GM12874 (cell line): Measurements from ENCODE around the gene CAPN5.

Experiments used
- TF ChIP-seq, protein P1 (sequence below): IDR thresholded peaks from 2 replicates; pipeline ENCODE4 v1.5.1; 2011; ENCODE audit warnings: low read depth, mild to moderate bottlenecking, control low read depth, low read length, moderate library complexity; ENCODE audit not compliant: insufficient read depth

CAPN5 gene

DNA sequence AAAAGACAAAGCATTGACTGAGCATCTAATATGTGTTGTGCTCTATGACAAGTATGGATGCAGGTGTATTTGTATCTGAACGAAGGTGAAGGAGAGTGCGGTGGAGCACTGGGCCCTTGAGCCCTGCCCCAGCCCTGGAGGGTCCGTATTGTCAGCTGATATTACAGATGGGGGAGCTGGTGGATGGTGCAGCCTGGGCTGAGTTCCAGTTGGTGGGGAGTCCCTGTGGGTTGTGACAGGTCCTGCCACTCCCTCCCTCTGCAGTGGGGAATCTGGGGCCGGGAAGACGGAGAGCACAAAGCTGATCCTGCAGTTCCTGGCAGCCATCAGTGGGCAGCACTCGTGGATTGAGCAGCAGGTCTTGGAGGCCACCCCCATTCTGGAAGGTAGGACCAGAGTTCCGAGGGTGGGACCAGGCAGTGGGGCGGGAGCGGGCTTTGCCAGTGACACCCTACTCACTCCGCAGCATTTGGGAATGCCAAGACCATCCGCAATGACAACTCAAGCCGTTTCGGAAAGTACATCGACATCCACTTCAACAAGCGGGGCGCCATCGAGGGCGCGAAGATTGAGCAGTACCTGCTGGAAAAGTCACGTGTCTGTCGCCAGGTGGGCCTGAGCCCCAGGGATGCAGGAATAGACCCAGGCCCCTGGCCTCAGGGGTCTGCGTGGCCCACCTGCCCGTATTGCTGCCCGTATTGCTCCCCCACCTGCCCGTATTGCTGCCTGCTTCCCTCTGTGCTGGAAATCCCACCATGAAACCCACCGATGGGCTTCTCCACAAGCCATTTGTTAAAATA lies 89.8 kb downstream of the CAPN5 start:
- TF ChIP-seq, protein P1, sequence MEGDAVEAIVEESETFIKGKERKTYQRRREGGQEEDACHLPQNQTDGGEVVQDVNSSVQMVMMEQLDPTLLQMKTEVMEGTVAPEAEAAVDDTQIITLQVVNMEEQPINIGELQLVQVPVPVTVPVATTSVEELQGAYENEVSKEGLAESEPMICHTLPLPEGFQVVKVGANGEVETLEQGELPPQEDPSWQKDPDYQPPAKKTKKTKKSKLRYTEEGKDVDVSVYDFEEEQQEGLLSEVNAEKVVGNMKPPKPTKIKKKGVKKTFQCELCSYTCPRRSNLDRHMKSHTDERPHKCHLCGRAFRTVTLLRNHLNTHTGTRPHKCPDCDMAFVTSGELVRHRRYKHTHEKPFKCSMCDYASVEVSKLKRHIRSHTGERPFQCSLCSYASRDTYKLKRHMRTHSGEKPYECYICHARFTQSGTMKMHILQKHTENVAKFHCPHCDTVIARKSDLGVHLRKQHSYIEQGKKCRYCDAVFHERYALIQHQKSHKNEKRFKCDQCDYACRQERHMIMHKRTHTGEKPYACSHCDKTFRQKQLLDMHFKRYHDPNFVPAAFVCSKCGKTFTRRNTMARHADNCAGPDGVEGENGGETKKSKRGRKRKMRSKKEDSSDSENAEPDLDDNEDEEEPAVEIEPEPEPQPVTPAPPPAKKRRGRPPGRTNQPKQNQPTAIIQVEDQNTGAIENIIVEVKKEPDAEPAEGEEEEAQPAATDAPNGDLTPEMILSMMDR, result no peak

DNA sequence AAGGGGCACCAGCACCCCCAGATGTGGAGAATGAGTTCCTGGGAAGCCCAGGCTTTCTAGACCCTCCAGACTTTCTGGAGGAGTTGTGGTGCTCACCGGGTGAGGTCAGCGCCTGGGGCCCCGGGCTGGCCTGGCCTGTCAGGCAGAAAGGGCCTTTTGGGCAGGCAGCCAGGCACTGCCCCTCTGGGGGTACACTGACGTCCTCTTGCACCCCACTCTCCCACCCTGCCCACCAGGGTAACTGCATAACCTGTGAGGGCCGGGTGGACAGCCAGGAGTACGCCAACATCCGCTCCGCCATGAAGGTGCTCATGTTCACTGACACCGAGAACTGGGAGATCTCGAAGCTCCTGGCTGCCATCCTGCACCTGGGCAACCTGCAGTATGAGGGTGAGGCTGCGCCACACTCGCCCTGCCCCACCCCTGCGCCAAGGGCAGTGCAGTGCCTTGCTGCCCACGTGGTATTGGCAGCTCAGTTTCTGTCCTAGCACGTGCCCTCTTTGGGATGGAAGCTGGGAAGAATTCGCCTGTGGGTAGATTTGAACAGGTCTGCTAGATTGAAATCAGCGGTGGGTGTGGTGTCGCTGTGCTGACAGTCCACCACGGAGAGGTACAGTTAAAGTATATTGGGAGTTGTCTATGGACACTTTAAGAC lies 91.4 kb downstream of the CAPN5 start:
- TF ChIP-seq, protein P1, result no peak

DNA sequence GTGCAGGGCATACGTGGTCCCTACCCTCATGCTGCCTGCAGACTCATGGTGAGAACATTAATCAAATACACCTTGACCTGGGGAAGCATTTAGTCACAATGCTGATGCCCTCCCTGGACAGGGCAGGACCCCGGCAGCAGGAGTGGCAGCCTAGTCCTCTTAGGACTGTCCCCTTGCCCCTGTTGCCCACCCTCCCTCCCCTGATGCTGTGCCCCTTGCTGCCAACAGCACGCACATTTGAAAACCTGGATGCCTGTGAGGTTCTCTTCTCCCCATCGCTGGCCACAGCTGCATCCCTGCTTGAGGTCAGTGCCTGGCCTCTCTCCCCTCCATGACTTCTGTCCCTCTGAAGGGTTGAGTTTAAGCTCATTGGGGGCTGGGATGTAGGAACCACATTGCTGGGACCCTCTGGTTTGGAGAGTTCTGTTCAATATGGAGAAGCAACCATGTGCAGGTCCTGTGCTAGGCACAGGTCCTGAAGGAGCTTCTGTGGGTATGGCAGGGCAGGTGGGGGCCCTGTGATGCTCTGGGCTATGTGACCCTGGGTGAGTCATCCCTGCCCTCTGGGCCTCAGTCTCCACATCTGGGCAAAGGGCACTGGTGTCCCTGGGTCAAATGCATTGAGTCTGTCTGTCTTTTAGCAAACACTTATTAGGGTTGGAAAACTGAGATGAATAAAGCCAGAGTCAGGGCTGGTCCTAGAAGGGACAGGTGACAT lies 92.6 kb downstream of the CAPN5 start:
- TF ChIP-seq, protein P1, result no peak

DNA sequence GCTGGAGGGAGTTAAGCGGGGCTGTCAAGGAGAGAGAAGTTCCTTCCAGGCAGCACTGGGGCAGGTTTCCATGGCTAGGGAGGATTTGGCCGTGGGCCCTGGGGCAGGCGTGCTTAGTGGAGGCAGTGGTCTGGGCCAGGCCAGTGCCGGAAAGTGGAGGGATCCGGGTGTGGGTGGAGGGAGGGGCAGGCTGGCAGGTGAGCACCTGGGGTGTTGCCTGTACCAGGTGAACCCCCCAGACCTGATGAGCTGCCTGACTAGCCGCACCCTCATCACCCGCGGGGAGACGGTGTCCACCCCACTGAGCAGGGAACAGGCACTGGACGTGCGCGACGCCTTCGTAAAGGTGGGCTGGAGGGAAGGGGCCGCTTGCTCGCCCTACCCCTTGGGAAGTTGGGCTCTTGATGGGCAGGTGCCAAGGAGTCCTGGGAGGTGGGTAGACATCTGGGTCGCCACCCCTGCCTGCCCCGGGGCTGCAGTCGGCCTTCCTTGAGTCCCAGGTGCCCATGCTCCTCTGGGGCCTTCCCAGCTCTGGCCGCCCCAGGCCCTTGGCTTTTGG lies 93.2 kb downstream of the CAPN5 start:
- TF ChIP-seq, protein P1, result no peak

DNA sequence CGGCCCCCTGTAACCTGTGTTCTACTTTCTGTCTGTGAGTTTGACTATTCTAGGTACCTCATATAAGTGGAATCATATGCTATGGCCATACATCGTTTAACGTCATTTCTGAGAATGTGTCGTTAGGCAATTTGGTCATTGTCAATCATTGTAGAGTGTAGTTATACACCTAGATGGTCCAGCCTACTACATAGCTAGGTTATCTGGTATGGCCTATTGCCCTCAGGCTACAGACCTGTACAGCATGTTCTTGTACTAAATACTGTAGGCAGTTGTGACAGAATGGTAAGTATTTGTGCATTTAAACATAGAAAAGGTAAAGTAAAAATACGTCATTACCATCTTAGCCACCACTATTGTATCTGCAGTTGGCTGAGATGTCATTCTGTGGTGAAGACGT lies 96.5 kb downstream of the CAPN5 start:
- TF ChIP-seq, protein P1, result no peak

DNA sequence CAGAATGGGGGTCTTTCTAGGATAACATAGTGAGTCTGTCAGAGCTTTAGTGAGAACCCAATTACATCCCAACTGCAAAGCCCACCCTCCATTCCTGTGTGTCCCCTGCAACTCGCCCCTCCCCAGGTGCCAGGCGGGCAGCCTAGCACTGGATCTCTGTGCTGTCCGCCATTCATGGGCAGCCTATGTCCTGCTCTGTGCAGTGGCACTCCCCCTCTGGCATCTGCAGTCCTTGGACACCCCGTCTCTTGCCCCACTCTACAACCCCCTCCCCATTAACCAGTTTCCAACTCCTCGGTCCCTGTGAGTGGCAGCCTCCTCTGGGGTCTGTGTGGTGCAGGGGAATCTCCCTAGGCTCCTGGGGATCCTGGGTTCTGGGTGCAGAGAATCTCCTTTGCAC lies 98.3 kb downstream of the CAPN5 start:
- TF ChIP-seq, protein P1, result no peak

DNA sequence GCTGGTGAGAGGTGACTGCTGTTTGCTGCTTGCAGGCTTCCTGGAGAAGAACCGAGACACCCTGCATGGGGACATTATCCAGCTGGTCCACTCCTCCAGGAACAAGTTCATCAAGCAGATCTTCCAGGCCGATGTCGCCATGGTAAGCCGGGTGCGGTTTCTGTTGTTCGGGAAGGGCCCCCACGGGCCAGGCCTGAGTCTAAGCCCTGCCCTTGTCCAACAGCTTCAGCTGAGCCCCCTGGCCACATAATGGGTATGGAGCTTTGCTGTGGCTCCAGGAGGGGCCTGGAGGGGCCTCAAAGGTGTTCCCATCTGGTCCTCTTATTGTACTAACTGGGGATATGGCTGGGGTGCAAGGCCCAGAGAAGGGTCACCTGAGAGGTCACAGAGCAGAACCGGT lies 99.2 kb downstream of the CAPN5 start:
- TF ChIP-seq, protein P1, result no peak
